HUES6 (cell line): ENCODE measurements around the gene ASIC3.

Source experiments
- H3K27ac ChIP-seq: 2 replicates; pipeline ENCODE4 v1.7.0; 2013; ENCODE audit warnings: low read depth, mild to moderate bottlenecking, low read length, inconsistent platforms
- H3K27me3 ChIP-seq: 2 replicates; pipeline ENCODE4 v1.6.1; 2013; ENCODE audit warnings: low read length; ENCODE audit not compliant: control insufficient read depth, insufficient read depth
- H3K36me3 ChIP-seq: 2 replicates; pipeline ENCODE4 v1.6.1; 2013; ENCODE audit warnings: low read length; ENCODE audit not compliant: control insufficient read depth, insufficient read depth
- H3K4me1 ChIP-seq: 2 replicates; pipeline ENCODE4 v1.6.1; 2013; ENCODE audit warnings: low read length; ENCODE audit not compliant: control insufficient read depth, insufficient read depth
- H3K4me3 ChIP-seq: 2 replicates; pipeline ENCODE4 v1.5.1; 2013; ENCODE audit warnings: low read depth, low read length
- H3K9ac ChIP-seq: one replicate; pipeline ENCODE4 v1.6.1; 2013; ENCODE audit warnings: mild to moderate bottlenecking, low read length
- H3K9me3 ChIP-seq: 2 replicates; pipeline ENCODE4 v1.6.1; 2013; ENCODE audit warnings: low read depth, low read length; ENCODE audit not compliant: control insufficient read depth, insufficient read depth

ASIC3 gene

GRCh38 chr7:151065516-151065915 is 17.2 kb downstream of the ASIC3 start:
- H3K9ac ChIP-seq = no peak overlapping the region
- H3K36me3 ChIP-seq = peaks cover 57% of the 10 kb centered on the region
- no peaks in the 10 kb centered on the region for H3K27me3 ChIP-seq
- no peaks in the 10 kb centered on the region for H3K9me3 ChIP-seq
- H3K4me3 ChIP-seq = no peak overlapping the region
- H3K4me1 ChIP-seq = peaks cover 31% of the 10 kb centered on the region
- no peak overlapping the region for H3K27ac ChIP-seq

GRCh38 chr7:151066273-151066974 is 18.1 kb downstream of the ASIC3 start:
- Histone ChIP-seq H3K36me3 (peaks cover 66% of the 10 kb centered on the region), H3K4me1 (peaks cover 23% of the 10 kb centered on the region), H3K27me3 (no peaks in the 10 kb centered on the region), H3K9me3 (no peaks in the 10 kb centered on the region), H3K27ac (no peak overlapping the region), H3K9ac (no peak overlapping the region), H3K4me3 (no peak overlapping the region)

GRCh38 chr7:151068069-151068773 is 19.9 kb downstream of the ASIC3 start:
- H3K4me1 ChIP-seq = peaks cover 12% of the 10 kb centered on the region
- H3K9ac ChIP-seq = peak overlapping the region; percentile 52
- no peaks in the 10 kb centered on the region for H3K27me3 ChIP-seq
- peak overlapping the region; percentile 55; the same call in 1 of the 2 replicates for H3K27ac ChIP-seq
- no peaks in the 10 kb centered on the region for H3K9me3 ChIP-seq
- H3K4me3 ChIP-seq = no peak overlapping the region
- H3K36me3 ChIP-seq = peaks cover 78% of the 10 kb centered on the region

- no peak overlapping the region for H3K4me3 ChIP-seq
These were observed 21.7 kb downstream of the ASIC3 start for GRCh38 chr7:151069841-151070573.

GRCh38 chr7:151070574-151070960 is 22.2 kb downstream of the ASIC3 start:
- no peaks in the 10 kb centered on the region for H3K27me3 ChIP-seq
- peaks cover 9% of the 10 kb centered on the region for H3K4me1 ChIP-seq
- no peak overlapping the region for H3K4me3 ChIP-seq
- no peaks in the 10 kb centered on the region for H3K9me3 ChIP-seq
- H3K36me3 ChIP-seq = peaks cover 85% of the 10 kb centered on the region
- H3K9ac ChIP-seq = no peak overlapping the region
- H3K27ac ChIP-seq = no peak overlapping the region

More at GRCh38 chr7:151069841-151070573, 21.7 kb downstream of the ASIC3 start:
- H3K27me3 ChIP-seq = no peaks in the 10 kb centered on the region
- peaks cover 8% of the 10 kb centered on the region for H3K4me1 ChIP-seq
- H3K27ac ChIP-seq = no peak overlapping the region
- no peak overlapping the region for H3K9ac ChIP-seq
- H3K9me3 ChIP-seq = no peaks in the 10 kb centered on the region
- peaks cover 85% of the 10 kb centered on the region for H3K36me3 ChIP-seq

GRCh38 chr7:151071032-151071866 is 22.9 kb downstream of the ASIC3 start:
- Histone ChIP-seq H3K27ac (no peak overlapping the region), H3K27me3 (no peaks in the 10 kb centered on the region), H3K36me3 (peaks cover 87% of the 10 kb centered on the region)

GRCh38 chr7:151073990-151074389 is 25.7 kb downstream of the ASIC3 start:
- Histone ChIP-seq H3K9me3 (no peaks in the 10 kb centered on the region), H3K36me3 (peaks cover 64% of the 10 kb centered on the region), H3K4me1 (peaks cover 33% of the 10 kb centered on the region), H3K9ac (no peak overlapping the region), H3K4me3 (no peak overlapping the region), H3K27ac (no peak overlapping the region), H3K27me3 (no peaks in the 10 kb centered on the region)

More at GRCh38 chr7:151071032-151071866, 22.9 kb downstream of the ASIC3 start:
- H3K9ac ChIP-seq = no peak overlapping the region
- no peak overlapping the region for H3K4me3 ChIP-seq
- H3K4me1 ChIP-seq = peaks cover 15% of the 10 kb centered on the region
- no peaks in the 10 kb centered on the region for H3K9me3 ChIP-seq

- Histone ChIP-seq H3K4me1 (peaks cover 42% of the 10 kb centered on the region), H3K9ac (no peak overlapping the region), H3K27me3 (no peaks in the 10 kb centered on the region), H3K27ac (no peak overlapping the region), H3K9me3 (no peaks in the 10 kb centered on the region), H3K36me3 (peaks cover 54% of the 10 kb centered on the region), H3K4me3 (no peak overlapping the region)
These were observed 26.7 kb downstream of the ASIC3 start for GRCh38 chr7:151074817-151075661.

GRCh38 chr7:151075662-151075971 is 27.3 kb downstream of the ASIC3 start:
- Histone ChIP-seq H3K4me1 (peaks cover 42% of the 10 kb centered on the region), H3K4me3 (no peak overlapping the region), H3K9me3 (no peaks in the 10 kb centered on the region), H3K9ac (no peak overlapping the region), H3K36me3 (peaks cover 48% of the 10 kb centered on the region), H3K27me3 (no peaks in the 10 kb centered on the region), H3K27ac (no peak overlapping the region)

- H3K36me3 ChIP-seq = peaks cover 44% of the 10 kb centered on the region
- H3K27me3 ChIP-seq = no peaks in the 10 kb centered on the region
- H3K27ac ChIP-seq = no peak overlapping the region
- H3K4me1 ChIP-seq = peaks cover 43% of the 10 kb centered on the region
- H3K9ac ChIP-seq = no peak overlapping the region
- H3K9me3 ChIP-seq = no peaks in the 10 kb centered on the region
- H3K4me3 ChIP-seq = no peak overlapping the region
These were observed 27.7 kb downstream of the ASIC3 start for GRCh38 chr7:151075978-151076426.
